HepG2 (cell line): ENCODE measurements around the gene RSAD2. TPM values are rescaled to one million over a fixed set of nuclear protein-coding genes. Genes with fewer than 3 reads are reported as not detected.

Experiments
- ESRRA ChIP-seq: sonication (generic); formaldehyde crosslinking; IDR thresholded peaks from 2 replicates; pipeline ENCODE4 v1.5.1; 2020; ENCODE audit warnings: mild to moderate bottlenecking, low read depth, missing genetic modification reagents
- ETV5 ChIP-seq: IDR thresholded peaks from 2 replicates; pipeline ENCODE4 v1.6.1; 2018; ENCODE audit warnings: missing biosample characterization, missing genetic modification reagents, inconsistent platforms, borderline replicate concordance
- FOXP4 ChIP-seq: sonication (generic); formaldehyde crosslinking; IDR thresholded peaks from 2 replicates; pipeline ENCODE4 v1.4.0; 2020; ENCODE audit warnings: missing genetic modification reagents
- GRHL1 ChIP-seq: sonication (generic); formaldehyde crosslinking; conservative IDR thresholded peaks from 2 replicates; pipeline ENCODE4 v1.8.0; 2022; ENCODE audit warnings: missing genetic modification reagents
- KLF16 ChIP-seq, 2 experiments: sonication (generic) in 1 of 2; formaldehyde crosslinking in 1 of 2; IDR thresholded peaks; 2 replicates each; pipeline versions ENCODE4 v1.6.1 to v1.8.0; 2016 to 2023; ENCODE audit warnings: missing genetic modification reagents in 2 of 2, missing compliant biosample characterization in 1 of 2
- MBD4 ChIP-seq: IDR thresholded peaks from 2 replicates; pipeline ENCODE4 v1.6.1; 2012; ENCODE audit warnings: low read length, inconsistent platforms, borderline replicate concordance
- PTBP1 ChIP-seq: fragments of 200-400 bp; formaldehyde crosslinking; IDR thresholded peaks from 2 replicates; pipeline ENCODE4 v1.6.1; 2018; ENCODE audit warnings: low read length, low read depth; ENCODE audit not compliant: poor library complexity, severe bottlenecking
- SAP130 ChIP-seq: IDR thresholded peaks from 2 replicates; pipeline ENCODE4 v1.6.1; 2016; ENCODE audit warnings: low read depth
- TBL1XR1 ChIP-seq: fragments of 150-350 bp; IDR thresholded peaks from 2 replicates; pipeline ENCODE4 v1.6.1; 2014; ENCODE audit warnings: borderline replicate concordance, low read length; ENCODE audit not compliant: partially characterized antibody
- TEAD2 ChIP-seq: sonication (generic); formaldehyde crosslinking; IDR thresholded peaks from 2 replicates; pipeline ENCODE4 v1.9.0; 2021; ENCODE audit warnings: missing genetic modification reagents
- XBP1 ChIP-seq: sonication (generic); formaldehyde crosslinking; IDR thresholded peaks from 2 replicates; pipeline ENCODE4 v1.5.0; 2020; ENCODE audit warnings: missing genetic modification reagents
- ZNF124 ChIP-seq: sonication (generic); formaldehyde crosslinking; IDR thresholded peaks from 2 replicates; pipeline ENCODE4 v1.4.0; 2020; ENCODE audit warnings: missing genetic modification reagents
- ZNF17 ChIP-seq: sonication (generic); formaldehyde crosslinking; IDR thresholded peaks from 2 replicates; pipeline ENCODE4 v1.5.0; 2020; ENCODE audit warnings: mild to moderate bottlenecking, missing genetic modification reagents
- ZNF180 ChIP-seq: sonication (generic); formaldehyde crosslinking; IDR thresholded peaks from 2 replicates; pipeline ENCODE4 v1.4.0; 2020; ENCODE audit warnings: low read depth, missing genetic modification reagents, borderline replicate concordance
- ZNF225 ChIP-seq: sonication (generic); formaldehyde crosslinking; IDR thresholded peaks from 2 replicates; pipeline ENCODE4 v1.4.0; 2020; ENCODE audit warnings: mild to moderate bottlenecking, missing genetic modification reagents
- ZNF7 ChIP-seq: IDR thresholded peaks from 2 replicates; pipeline ENCODE4 v1.6.1; 2016; ENCODE audit warnings: missing biosample characterization, missing genetic modification reagents
- ZSCAN30 ChIP-seq: sonication (generic); formaldehyde crosslinking; IDR thresholded peaks from 2 replicates; pipeline ENCODE4 v1.5.0; 2020; ENCODE audit warnings: mild to moderate bottlenecking, missing genetic modification reagents
- polyA plus RNA-seq, 8 experiments: library from polyadenylated mRNA; depleted of rRNA in 3 of 8; stranded (reverse) in 7 of 8; unstranded in 1 of 8; fragments of >200 nt; fragmentation: Illumina TruSeq in 4 of 8; extraction: Trizol in 4 of 8; gene quantifications; 2 replicates each; pipeline versions ENCODE4 v1.2.1 to v1.2.3, GENCODE V29; 2011 to 2016; ENCODE audit warnings: low read depth in 4 of 8, missing spikeins in 1 of 8, mixed read lengths in 1 of 8; ENCODE audit not compliant: insufficient read depth in 1 of 8
- total RNA-seq, 5 experiments: library from RNA; depleted of rRNA; stranded (reverse); fragments of >200 nt; fragmentation: Illumina TruSeq; extraction: Trizol; gene quantifications; 2 replicates each; pipeline ENCODE4 v1.2.3, GENCODE V29; 2016; ENCODE audit warnings: low read depth in 1 of 5
- TF ChIP-seq, protein P1 (sequence below): IDR thresholded peaks from 2 replicates; pipeline ENCODE4 v1.6.1; 2016; ENCODE audit warnings: low read depth
- TF ChIP-seq, protein P2 (sequence below): sonication (generic); formaldehyde crosslinking; IDR thresholded peaks from 2 replicates; pipeline ENCODE4 v1.9.0; 2021; ENCODE audit warnings: missing genetic modification reagents, mild to moderate bottlenecking, borderline replicate concordance

RSAD2 gene
- total and polyA plus RNA-seq, 2 of the 13 experiments (the other 11 are each of a cell fraction or from before 2014, with no cell fraction given), result 0.11 TPM; not detected in 1

DNA sequence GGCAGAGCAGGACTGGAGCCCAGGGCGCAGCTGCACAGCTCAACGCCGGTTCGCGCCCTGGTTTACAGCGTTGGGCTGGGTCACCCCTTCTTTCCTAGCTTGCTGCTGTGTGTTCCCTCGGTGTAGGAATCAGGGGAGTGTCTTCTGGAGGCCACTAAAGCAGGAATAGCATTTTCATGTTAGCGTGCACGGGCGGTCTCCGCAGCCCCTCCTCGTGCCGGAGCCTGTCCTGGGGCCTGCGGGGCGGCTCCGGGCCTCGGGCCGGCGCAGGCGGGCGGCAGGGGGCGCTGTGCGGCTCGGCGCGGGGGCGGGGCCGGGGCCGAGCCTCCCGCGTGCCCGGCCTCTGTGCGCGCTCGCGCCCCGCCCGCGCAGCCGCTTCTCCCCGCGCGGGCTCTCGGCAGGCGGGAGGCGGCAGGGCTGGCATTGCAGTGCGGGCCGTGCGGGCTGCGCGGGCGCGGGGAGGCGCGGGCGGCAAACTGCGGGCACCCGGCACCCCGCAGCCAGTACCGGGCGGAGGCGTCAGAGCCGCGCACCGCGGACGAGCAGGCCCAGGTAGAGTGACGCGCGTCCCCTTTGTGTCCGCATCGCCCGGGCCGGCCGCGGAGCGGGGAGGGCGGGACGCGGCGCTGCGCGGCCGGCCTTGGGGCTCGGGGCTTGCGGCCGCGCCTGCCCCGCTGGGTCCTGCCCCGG is 39.6 kb downstream of the RSAD2 start, which contains the start of gene RNF144A (continued):
- TF ChIP-seq TBL1XR1, result no peak
- TF ChIP-seq PTBP1, result no peak
- TF ChIP-seq ZSCAN30 (CRISPR knock-in tag), result no peak
- no peak for TF ChIP-seq ESRRA
- TF ChIP-seq XBP1 (CRISPR knock-in tag), result no peak
- TF ChIP-seq, protein P1, sequence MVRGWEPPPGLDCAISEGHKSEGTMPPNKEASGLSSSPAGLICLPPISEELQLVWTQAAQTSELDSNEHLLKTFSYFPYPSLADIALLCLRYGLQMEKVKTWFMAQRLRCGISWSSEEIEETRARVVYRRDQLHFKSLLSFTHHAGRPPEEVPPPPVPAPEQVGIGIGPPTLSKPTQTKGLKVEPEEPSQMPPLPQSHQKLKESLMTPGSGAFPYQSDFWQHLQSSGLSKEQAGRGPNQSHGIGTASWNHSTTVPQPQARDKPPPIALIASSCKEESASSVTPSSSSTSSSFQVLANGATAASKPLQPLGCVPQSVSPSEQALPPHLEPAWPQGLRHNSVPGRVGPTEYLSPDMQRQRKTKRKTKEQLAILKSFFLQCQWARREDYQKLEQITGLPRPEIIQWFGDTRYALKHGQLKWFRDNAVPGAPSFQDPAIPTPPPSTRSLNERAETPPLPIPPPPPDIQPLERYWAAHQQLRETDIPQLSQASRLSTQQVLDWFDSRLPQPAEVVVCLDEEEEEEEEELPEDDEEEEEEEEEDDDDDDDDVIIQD (CRISPR knock-in tag), result no peak
- TF ChIP-seq MBD4, result no peak
- no peak for TF ChIP-seq TEAD2
- TF ChIP-seq SAP130 (CRISPR knock-in tag), result no peak; the same call in 1 of the 2 replicates
- TF ChIP-seq ETV5 (CRISPR knock-in tag), result no peak
- no peak for TF ChIP-seq FOXP4 (CRISPR knock-in tag)
- 0 out of 4 replicates have a peak, but pooled peaks of 1 of the 2 experiments have one; percentile 22 for TF ChIP-seq KLF16 (CRISPR knock-in tag; IDR thresholded peaks at IDR 0.05)
- no peak for TF ChIP-seq GRHL1
- no peak for TF ChIP-seq ZNF124 (CRISPR knock-in tag)
- no peak for TF ChIP-seq ZNF17 (CRISPR knock-in tag)
- no peak for TF ChIP-seq ZNF7
- peak; percentile 71; the same call in 1 of the 2 replicates for TF ChIP-seq ZNF225 (CRISPR knock-in tag)
- TF ChIP-seq ZNF180 (CRISPR knock-in tag), result no peak
- TF ChIP-seq, protein P2, sequence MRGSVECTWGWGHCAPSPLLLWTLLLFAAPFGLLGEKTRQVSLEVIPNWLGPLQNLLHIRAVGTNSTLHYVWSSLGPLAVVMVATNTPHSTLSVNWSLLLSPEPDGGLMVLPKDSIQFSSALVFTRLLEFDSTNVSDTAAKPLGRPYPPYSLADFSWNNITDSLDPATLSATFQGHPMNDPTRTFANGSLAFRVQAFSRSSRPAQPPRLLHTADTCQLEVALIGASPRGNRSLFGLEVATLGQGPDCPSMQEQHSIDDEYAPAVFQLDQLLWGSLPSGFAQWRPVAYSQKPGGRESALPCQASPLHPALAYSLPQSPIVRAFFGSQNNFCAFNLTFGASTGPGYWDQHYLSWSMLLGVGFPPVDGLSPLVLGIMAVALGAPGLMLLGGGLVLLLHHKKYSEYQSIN (CRISPR knock-in tag), result no peak
